ENCODE results near the gene GNAS.

DNA sequence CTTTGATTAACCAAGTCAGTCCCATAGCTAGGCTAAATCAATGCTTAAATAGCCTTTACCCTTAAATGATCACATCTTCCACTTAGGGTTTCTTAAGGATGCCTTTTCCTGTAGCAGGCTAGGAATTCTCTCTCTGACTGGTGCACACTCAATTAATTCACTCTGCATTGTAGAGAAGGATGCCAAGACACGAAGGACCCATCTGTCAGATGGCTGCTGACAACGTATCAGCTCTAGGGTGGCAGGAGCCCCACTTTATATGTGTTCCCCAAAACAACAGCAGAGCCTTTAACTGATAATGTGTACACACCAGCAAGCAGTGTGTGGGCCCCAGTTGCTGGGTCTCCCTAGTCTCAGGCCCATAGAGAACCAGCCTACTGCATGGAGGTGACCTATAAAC, 13.3 kb downstream of the GNAS start:
- TF ChIP-seq CTCF (IDR thresholded peaks at IDR 0.05) (no peak), POLR2A (IDR thresholded peaks at IDR 0.05) (no peak)

All from esophagus squamous epithelium (tissue), 4 donors.